DMS53 (cell line): ENCODE results near the gene CSNK2A3.
A peak's percentile ranks its signal among the peaks of the same experiment; 100 is the strongest.

Experiments used
- DNase-seq: peaks from one replicate; lab custom pipeline; 2025; lab: John Stamatoyannopoulos, UW

Gene CSNK2A3

DNA sequence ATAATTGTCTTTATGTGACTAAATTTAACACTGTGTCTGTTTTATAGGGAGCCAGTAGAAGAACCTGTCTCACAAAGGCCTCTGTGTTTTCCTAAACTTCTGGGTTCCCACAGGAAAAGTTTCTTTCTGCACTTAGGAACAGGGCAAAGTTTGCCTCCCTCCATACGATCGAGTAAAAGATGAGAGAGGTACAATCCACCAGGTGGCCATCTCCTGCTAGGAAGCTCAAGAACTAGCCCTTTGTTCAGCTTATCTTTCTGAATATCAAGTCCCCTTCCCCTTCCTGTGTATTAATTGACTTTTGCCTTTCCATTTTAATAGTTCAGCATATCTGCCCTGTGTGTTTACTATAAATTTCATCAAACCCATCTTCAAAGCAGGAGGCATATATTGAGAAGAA is 18.0 kb downstream of the CSNK2A3 start:
- peak; percentile 12 for DNase-seq

- no peak for DNase-seq
These were observed 18.4 kb downstream of the CSNK2A3 start for GRCh38 chr11:11334607-11335006.

GRCh38 chr11:11332141-11332710 is 20.8 kb downstream of the CSNK2A3 start:
- peak; percentile 59 for DNase-seq

DNA sequence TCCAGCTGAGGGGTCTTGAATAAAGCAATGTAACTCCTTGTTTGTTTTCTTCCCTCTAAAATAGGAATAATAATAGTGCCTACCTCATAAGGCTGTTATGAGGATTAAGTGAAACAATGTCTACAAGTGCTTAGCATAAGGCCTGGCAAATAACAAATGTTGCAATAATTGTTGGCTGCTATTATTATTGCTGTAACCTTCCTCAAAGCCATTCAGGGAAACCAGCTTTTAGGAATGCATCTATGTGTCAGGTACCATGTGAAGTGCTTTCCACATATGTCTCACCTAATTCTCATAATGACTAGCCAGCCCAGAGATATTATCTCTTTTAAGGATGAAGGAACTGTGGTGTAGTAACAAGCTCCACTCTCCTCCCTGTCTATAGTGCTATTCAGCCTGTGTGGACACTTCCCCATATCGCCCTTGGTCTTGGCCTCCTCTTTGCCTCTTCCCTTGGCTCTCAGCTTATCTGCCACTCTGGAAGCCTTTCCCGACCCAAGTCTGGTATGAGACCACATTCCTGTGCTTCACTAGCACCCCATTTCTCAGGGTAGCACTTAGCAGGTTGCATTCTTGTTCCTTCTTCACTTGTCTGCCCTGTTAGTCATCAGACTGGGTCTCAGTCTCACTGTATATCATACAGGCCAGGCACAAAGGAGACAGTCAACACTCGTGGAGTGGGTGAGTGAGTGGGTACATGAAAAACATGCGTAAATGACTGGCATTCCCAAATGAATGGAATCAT is 23.8 kb downstream of the CSNK2A3 start:
- no peak for DNase-seq

DNA sequence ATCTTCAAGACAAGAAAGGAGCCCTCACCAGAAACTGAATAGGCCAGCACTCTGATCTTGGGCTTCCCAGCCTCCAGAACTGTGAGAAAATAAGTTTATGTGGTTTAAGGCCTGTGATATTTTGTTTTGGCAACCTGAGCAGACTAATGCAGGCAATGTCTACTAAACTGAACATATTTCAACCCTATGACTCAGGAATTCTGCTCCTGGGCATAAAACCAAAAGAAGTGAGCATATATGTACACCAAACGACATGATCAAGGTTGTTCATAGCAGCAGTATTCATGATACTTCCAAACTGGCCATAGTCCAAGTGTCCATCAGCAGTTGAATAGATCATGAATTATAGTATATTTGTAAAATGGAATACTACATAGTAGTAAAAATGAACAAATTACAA is 29.0 kb downstream of the CSNK2A3 start:
- DNase-seq: no peak

- no peak for DNase-seq
These were observed 30.9 kb downstream of the CSNK2A3 start for GRCh38 chr11:11322101-11322500.

DNA sequence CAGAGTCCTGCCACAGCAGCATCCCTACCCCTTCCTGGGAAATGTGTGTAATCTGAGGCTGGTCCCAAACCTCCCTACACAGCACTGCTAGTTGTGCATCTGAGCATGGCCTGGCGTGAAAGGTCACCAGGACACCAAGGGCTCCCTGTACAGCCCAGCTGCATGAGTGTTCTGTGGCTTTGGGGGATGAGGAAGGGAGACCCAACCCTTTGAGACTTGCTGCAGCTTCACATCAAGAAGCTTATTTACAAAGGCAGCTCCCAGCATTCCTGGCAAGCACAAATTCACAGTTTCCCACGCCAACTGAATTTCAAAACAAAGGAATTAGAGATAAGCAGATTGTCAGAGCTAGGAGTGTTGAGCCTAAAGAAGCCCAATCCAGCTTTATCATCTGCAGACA is 32.2 kb downstream of the CSNK2A3 start:
- no peak for DNase-seq

GRCh38 chr11:11318961-11319360 is 34.1 kb downstream of the CSNK2A3 start:
- no peak for DNase-seq

DNA sequence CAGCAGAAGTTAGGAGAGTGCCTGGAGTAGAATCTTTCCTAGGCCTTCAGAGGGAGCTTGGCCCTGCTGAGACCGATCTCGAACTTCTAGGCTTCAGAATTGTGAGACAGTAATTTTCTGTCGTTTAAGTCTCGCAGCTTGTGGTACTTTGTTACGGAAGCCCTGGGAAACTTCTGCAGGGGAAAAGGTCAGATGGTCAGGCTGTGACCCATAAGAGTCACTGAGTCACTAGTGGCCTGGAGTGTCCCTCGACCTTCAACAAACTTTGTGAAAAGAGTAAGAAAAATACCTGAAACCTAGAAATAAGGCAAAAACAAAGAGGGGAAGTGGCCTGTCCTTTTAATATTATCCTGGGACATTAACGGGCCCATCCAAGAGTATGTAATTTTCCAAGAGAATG is 34.6 kb downstream of the CSNK2A3 start:
- DNase-seq: no peak

DNA sequence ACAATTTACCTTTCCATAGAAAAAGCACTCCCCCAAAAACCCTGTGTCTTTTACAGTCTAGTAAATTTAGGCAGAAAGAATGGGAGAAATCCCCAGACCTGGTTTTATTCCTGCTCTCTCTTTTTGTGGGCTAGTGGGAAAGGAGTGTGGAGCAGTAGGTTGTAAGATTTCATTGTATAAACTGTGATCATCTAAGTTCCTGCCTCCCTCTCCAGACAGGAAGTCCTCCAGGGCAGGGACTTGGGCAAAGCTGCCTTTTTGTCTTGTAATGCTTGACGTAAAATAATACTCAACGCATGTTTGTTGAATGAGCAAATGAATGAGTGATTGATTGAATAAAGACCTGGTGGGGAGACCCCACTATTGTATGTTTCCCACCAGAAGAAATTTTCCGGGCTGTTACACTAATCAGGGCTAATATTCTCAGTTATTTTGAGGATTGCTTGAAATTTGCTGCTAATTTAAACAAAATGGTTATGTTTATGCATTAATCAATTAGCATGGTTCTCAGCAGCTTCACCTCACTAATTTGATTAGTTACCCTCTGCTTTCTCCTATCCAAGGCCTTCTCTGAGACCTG is 36.3 kb downstream of the CSNK2A3 start:
- no peak for DNase-seq

DNA sequence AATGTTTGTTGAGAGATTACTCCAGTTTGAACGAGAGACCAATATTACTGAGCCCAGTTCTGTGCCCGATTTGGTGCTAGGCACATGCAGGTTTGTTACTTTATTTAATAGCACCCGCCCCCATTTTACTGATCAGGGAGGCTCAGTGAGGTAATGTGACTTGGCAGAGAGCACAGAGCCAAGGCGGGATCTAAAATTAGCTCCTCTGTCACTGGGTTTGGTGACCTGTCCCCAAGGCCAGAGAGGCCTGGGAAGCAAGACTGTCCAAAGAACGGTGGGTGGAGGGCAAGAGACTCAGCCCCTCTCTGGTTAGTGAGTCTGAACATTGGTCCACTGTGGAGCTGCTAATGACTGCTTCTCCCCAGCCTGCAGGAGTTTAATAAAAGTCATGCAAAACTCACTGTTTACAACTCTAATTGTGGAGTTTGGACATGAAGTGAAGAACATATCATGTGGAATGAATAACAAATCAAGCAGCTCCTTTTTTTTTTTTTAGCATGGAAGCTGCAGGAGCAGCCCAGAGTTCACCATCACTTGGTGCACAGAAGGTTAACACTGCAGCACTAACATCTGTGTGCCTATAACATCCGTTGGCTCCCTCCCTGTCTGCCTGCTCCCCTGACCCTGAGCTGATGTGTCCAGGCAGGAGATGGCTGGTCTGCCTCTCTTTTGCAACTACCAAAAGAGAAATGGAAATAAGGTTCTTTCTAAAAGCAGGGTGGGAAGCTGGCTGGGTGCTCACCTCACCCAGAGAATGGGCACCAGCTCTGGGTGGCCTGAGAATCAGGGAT is 39.0 kb downstream of the CSNK2A3 start:
- no peak for DNase-seq

DNA sequence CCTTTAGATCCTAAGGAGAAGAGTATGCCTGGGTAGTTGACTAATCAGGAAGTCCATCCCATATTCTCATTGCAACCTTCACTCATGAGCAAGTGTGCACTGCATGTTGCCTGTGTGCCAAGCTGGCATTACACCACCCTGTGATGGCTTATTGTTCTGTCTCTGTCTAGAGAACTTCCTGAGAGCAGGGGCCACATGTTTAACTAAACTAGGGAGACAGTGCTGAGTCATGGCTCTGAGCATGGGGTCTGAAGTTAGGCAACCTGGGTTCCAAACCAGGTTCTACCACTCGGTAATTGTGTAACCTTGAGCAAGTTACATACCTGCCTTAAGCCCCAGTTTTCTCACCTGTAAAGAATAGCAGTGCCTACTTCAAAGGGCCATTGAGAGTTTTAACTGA is 39.6 kb downstream of the CSNK2A3 start:
- DNase-seq: peak; percentile 74

DNA sequence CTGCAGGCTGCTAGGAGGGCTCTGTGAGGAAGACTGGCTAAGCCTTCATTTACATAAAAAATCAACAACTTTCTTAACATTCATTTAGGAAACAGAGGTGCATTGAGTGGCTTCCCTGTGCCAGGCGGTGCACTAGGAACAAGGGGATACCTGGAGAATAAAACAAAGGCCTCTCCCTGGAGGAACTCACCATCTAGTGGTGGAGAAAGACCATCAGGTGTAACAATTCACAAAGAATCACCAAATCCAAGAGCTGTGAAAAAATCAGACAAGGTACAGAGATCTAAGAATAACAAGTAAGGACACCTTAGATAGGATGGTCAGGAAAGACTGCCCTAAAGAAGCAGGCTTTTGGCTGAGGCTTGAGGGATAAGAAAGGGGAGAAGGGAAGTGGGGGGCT is 40.3 kb downstream of the CSNK2A3 start:
- peak; percentile 51 for DNase-seq

DNA sequence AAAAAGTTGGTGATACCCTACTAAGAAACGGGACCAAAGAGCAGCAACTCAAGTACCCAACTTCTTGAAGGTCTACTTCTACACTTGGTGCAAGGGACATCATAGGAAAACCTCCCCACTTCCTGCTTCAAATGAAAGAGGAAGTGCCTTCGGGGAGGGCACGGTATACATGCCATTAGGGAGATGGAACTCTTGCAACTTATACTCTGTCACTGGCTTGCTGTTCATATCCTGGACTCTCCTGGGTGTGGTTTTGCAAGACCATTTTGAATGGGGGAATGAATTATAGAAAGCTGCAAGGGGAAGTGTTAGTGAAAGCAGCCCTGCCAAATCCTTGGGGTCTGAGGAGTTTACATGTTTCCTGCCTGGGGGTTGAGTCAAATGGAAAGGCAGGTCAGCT is 41.9 kb downstream of the CSNK2A3 start:
- DNase-seq: no peak

DNA sequence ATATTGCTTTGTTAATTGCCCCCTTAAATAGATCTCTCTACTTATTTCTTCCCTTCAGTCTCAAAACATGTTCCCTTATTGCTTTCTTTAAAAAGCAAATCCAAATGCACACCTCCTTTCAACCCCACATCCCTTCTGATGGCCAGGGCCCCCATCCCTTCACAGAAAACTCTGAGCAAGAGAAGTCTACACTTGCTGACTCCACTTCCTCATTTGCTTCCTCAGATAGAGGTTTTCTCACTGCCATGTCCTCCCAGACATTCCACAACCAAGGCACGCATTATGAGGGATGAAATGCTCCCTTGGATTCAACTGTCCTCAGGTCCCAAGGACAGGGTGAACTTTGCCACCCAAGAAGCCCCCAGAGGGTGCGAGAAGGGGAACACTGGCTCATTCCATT is 43.1 kb downstream of the CSNK2A3 start:
- no peak for DNase-seq

DNA sequence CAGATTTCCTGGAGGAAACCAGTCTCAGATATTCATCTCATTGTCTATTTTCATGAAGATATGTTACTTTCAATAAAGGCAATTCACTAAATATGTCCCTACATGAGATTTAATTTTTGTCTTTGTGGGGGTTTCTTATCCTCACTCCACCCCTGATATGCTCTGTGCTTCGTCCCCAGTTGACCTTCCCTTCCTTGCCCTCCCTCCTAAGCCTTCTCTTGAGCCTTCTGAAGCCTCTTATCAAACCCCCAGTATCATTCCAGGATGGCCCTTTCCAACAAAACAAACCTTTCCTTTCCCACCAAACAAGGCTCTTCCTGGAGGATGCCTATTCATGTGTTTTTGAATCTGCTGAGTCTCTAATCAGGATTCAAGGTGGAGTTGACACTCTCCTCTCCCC is 44.8 kb downstream of the CSNK2A3 start:
- DNase-seq: no peak

- DNase-seq: no peak
These were observed 46.2 kb downstream of the CSNK2A3 start for GRCh38 chr11:11306855-11307254.

DNA sequence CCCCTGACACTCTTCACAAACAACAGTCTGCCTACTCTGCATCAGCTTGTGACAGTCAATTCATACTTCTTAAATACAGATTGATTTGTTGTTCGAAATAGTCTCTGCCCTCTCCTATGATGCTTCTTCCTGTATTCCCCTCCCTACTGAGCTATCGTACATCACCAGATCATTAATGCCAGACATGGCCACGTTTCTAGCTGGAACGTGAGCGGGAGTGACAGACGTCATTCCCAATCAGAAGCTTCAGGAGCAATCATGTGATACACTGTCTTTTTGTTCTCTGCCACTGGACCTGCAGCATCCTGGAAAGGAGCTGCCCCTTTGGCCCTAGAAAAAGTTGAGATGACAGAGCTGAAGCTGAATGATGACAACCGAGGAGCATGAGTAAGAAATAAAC is 48.5 kb downstream of the CSNK2A3 start:
- DNase-seq: no peak

DNA sequence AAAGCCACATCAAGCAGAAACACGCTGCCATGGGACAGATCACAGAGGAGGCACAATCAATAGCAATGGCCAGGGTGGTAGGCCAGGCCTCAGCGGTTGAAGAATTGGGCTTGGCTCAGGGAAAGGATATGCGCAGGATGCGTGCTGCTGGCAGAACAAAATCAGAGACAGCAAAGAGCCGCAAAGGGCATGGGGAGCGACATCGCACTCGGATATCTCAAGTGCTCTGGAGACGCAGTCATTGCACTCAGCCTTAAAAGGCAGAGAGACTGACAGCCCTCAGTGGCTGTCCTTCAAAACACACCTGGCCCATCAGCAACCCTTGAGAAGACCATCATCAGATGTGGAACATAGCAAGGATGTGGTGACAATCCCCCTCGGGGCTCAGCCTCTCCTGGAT is 50.5 kb downstream of the CSNK2A3 start:
- DNase-seq: no peak
